Measurements from ENCODE around the gene AGAP3. TPM values are rescaled to one million over a fixed set of nuclear protein-coding genes. Genes with fewer than 3 reads are reported as not detected.
A peak's percentile ranks its signal among the peaks of the same experiment; 100 is the strongest.

The AGAP3 gene
- total RNA-seq, 1 experiment from 2014 or later, result 58.9 TPM

DNA sequence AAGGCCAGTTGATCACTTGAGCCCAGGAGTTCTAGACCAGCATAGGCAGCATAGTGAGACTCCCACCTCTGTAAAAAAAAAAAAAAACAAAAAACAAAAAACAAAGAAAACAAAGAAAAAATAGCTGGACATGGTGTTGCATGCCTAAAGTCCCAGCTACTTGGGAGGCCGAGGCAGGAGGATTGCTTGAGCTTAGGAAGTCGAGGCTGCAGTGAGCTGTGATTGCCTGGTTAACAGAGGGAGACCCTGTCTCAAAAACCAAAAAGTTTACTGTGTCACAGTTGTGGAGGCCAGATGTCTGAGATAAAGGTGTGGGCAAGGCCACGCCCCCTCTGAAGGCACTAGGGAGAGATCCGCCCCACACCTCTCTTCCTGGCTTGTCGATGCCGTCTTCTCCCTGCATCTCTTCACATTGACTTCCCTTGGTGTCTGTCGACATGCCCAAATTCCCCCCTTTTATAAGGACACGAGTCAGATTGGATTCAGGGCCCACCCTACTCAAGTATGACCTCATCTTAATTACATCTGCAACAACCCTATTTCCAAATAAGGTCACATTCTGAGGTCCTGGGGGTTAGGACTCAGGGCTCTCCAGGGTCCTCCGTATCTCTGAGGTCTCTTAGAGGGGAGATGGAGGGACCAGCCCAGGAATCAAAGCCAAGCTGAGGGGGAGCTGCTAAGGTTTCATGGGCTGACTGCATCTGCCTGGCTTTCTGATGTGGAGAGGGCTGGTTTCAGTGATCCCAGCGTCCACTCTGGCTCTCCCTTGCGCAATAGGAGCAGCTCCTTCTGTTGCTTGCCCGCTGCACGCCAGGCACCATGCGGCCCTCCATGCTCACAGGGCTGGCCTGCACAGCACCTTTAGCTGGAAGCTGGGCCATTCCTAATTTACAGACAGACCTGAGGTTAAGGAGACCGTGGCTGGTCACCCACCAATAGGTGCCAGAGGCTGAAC is 23.1 kb downstream of the AGAP3 start:
- DNase-seq (ENCODE audit: low spot score), result no peak

DNA sequence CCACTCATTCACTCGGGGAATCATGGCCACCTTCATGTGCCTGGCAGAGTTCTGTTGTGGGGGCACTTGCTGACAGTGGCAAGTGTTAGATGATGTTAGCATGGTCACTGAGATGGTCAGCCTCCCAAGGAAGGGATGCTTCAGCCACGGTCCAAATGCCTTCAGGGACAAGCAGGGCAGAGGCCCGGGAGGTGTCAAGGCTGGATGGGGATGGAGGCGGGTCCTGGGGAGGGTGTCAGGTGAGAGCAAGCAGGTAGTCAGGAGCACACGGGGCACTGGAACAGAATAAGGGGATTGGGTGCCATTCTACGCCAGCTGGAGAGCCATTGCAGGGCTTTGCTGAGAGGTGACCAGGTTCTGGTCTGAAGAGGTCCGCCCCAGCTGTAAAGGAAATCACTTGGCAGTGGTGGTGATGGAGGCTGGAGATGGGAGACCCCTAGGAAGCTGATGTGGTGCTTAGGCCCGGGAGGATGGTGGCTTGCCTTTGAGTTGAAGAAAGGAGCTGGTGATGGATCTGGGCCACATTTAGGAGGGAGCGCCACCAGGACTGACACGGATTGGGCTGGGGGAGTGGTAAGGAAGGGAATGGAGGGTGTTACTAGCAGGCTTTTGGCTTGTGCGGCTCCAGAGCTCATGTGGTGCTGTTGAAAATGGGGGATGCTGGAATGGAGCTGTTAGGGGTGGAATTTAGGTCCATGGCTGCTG is 24.1 kb downstream of the AGAP3 start:
- no peak for DNase-seq (ENCODE audit: low spot score)

DNA sequence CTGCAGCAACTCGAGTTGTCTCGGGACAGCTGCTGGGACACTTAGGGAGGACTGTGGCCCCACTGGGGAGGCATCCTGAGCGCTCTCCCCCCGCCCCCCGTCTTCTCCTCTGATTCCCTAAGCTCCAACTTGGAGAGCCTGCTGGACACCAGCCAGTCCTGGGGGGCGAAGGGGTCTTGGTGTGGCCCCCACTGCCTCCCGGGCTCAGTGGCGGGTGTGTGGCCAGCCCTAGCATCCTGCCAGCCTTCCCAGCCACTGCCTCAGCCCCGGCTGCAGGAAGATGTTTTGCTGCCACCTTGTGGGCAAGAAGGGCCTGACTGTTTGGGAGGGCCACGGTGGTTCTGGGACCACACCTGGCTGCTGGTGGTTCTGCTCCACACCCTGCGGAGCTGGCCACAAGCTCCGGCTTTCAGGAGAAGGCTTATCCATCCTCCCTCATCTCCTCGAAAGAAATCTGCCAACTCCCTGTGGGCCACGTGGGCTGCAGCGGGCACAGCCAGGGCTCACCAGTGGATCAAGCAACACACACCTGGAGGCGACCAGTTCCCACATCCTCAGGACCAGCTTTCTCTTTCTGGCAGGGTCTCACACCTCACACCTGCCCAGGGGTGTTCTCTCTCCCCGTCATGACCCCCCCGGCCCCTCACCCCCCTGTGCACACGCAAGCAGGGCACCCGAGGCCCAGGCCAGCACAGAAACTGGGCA is 24.8 kb downstream of the AGAP3 start:
- peak; percentile 61 for DNase-seq (ENCODE audit: low spot score)

DNA sequence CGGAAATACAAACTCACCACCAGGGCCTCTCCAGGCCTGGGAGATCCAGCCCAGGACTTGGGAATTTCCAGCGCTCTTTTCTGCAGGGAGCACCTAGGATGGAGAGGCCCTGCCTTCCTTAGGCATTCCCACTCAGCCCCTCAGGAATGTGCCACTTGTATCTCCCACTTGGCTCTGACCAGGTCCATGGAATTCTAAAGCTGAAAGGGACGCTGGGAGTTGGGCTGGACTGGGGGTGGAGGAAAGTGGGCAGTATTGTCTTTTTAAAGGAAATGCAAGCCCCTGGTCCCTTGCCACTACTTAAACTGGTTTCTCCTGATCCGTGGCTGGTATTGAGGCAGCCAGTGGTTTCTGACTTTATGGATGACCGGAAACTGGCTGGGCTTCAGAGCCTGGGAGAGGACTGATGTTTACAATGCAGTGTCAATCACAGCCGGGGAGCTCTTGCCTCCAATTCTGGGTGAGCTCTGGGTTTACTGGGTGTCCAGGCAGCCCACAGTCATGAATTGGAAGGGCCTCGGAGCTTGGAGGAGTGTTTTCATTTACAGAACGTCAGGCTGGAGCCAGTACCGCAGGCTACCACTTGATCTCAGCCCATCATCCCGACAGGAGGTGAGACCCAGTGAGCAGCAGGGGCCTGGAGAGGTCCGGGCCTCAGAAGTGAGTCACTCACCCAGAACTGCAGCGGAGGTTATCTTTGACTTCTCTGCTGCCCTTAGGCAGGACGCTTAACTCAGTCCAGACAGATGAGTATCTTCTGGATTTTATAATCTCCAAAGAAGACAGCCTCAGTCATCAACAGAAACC is 27.3 kb downstream of the AGAP3 start:
- DNase-seq (ENCODE audit: low spot score), result peak; percentile 92

DNA sequence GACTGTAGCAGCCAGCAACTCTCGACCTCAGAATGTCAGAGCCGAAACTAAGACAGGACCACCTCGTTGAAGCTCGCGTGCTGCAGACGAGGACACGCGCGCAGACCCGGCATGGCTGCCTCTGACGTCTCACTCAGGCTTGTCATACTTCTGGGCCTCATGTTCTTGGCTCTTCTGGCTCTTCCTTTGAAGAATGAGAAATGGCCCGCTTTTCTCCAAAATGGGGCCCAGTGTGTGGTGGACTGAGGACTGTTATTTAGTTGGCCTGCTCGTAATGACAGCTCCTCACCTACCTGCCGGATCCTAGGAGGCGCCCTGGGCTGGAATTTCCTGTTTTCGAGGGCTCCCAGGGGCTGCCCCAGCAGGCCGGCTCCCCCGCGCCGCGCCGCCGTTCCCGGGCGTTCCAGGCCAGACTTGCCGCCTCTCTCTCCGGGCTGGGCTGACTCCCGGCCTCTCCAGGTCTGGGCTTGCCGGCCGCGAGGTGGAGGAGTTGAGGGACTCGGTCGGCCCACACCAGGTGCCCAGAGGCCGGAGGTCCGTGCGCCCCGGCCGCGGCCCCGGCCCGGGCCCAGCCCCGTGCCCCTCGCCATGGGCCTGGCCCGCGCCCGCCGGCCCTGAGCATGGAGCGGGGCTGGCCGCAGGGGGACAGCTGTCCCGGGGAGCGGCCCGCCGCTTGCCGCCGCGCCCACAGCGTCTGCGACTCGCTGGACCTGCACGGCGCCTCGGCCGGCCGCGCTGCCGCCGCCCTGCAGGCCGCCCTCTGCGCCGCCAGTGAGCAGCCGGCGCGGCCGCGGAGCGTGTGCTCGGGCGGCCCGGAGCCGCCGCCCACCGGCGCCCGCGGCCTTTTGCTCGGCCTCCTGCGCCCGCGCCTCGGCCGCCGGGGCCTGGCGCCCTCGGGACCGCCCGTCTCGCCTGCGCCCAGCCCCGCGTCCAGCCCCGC is 28.1 kb downstream of the AGAP3 start:
- DNase-seq (ENCODE audit: low spot score), result no peak

DNA sequence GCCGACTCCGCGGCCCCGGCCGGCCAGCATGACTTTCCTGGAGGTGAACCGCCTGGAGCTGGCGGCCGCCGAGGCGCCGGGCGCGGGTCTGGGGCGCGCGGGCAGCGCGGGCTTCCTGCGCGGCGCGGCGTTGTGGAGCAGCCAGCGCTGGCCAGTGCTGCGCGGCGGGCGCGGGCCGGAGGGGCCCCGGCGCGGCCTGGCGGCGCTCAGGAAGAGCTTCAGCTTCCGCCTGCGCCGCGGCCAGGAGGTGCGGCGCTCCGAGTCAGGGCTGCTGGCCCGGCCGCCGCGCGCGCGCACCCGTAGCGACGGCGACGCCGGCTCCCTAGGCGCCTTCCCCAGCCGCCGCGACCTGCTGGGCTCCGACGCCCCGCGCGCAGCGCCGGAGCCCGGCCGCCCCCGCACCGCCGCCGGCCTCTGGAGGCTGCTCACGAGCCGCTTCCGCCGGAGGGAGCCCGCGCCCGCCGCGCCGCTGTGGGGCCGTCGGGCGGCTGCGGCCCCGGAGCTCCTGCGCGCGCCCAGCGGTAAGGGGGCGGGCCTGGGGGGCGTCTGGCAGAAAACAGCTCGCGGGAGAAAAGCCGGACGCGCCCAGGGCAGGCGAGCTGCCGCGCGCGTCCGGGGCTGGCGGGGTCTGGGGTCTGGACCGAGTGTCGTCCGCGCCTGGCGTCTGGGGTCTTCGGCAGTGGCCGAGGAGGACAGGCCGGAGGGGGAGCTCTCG is 29.0 kb downstream of the AGAP3 start:
- DNase-seq (ENCODE audit: low spot score), result no peak

DNA sequence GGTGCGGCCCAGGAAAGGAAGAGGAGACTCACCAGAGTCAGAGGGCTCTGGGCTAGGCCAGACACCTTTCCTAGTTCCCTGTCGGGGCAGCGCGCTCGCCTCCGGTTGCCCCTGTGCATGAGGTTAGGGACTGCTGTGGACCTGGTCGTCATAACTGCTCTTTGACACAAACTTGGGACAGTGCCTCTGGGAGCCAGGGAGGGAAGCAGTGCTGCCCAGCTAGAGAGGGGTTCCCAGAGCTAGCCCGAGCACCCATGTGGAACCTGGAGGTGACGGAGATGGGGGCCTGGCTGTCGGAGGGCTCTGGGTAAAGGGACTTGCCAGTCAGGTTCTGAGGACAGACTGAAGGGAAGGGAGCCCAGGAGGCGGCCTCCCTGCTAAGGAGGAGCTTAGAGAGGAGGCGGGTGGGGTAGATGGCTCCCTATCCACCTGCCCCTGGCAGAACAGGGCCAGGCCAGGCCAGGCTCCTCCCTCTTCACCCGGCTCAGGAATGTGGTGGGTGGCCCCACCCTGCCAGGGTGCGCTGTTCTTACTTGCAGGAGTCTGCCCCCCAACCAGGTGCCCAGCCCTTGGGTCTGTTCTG is 29.7 kb downstream of the AGAP3 start:
- DNase-seq (ENCODE audit: low spot score), result peak; percentile 65

DNA sequence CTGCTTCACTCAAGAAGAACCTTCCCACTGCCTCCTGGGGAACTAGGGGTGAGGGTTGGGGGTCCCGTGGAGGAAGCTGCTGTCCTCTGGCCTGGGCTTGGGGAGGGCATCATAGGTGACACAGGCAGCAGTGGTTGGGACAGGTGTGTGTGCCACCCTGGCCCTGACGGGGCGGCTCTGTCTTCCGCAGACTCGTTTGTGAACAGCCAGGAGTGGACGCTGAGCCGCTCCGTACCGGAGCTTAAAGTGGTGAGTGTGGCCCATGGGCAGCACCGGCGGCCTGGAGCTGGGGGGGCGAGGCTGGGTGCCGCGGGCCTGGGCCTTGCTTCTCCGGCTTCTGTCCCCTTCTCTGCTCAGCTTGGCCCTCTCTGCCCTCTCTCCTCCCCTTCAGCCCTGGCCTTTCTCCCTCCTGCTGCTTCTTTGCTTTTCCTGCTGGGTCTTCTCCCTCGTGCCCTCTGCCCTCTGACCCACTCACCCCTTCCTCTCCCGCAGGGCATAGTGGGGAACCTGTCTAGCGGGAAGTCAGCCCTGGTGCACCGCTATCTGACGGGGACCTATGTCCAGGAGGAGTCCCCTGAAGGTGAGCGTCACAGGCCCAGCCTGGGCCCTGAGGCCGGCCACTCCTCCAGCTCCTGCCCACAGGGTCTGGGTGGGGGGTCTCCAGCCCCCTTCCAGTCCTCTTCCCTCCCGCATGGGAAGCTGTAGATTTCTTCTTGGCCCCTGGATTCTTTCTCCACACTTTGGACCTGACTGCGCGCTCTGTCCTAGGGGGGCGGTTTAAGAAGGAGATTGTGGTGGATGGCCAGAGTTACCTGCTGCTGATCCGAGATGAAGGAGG is 30.5 kb downstream of the AGAP3 start:
- no peak for DNase-seq (ENCODE audit: low spot score)

DNA sequence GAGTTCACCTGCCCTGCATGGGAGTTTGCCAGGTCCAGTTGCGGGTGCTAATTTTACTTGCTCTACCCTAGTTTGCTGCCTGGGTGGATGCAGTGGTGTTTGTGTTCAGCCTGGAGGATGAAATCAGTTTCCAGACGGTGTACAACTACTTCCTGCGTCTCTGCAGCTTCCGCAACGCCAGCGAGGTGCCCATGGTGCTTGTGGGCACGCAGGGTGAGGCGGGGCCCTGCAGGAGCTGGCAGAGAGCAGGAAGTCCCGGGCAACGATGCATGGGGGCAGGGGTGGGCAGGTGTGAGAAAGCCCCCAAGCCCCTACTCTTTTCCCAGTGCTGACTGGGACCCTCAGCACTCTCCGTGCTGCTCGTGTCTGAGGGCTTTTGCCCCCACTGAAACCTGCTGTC is 31.3 kb downstream of the AGAP3 start:
- DNase-seq (ENCODE audit: low spot score), result no peak

DNA sequence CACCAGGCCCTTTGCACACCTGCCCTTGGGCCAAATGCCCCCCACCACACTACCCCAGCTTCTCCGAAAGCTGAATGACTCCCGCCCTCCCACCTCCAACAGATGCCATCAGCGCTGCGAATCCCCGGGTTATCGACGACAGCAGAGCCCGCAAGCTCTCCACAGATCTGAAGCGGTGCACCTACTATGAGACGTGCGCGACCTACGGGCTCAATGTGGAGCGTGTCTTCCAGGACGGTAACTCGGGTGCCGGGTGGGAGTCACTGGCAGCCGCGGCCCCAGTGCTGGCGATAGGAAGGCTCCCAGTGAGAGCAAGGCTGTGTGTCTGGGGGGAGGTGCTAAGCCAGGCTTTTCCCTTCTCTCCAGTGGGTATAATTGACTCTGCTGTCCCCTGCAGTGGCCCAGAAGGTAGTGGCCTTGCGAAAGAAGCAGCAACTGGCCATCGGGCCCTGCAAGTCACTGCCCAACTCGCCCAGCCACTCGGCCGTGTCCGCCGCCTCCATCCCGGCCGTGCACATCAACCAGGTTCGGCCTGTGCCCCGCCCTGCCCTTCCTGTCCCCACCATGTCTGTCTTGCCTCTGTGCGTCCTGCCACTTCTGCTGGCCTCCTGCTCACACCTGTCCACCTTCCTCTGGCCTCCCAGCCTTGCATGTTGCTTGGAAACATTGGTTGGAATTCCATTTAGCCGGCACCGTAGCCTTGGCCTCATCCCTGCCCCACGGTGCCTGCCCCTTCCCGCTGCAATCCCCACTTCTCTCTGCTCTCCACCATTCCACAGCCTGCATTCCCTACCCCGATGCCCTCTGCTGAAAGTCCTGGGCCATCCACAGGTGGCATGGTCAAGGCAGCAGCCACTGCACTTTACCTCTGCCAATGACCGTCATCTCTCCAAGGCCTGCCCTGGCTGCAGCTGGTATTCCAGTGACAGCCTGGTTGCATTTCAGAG is 32.1 kb downstream of the AGAP3 start:
- DNase-seq (ENCODE audit: low spot score), result no peak

DNA sequence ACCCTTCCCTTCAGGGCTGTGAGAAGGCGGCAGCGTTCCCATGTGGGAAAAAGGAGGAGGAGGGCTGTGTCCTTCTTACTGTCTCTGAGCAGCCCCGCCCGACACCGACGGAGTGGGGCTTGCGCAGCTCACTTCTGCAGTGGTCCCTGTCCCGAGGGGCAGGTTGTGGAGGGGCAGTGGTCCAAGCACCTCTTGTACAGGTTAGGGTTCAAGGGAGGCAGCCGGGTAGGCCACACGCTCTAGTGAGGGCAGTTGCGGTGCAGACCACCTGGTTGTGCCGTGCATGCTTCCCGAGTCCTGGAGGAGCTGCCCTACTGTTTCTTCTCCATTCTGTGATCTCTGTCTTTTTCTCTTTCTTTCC is 32.8 kb downstream of the AGAP3 start:
- DNase-seq (ENCODE audit: low spot score), result no peak

DNA sequence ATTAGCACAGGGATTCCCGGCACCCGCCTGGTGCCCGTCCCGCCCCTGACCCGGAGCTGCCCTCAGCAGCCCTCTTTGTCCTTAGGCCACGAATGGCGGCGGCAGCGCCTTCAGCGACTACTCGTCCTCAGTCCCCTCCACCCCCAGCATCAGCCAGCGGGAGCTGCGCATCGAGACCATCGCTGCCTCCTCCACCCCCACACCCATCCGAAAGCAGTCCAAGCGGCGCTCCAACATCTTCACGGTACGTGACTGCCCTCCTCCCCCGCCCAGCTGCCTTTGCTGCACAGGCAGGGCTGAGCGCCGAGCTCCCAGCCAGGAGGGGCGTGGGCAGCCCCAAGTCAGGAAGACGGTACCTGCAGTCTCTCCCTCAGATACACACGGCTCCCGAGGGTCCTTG is 33.6 kb downstream of the AGAP3 start:
- no peak for DNase-seq (ENCODE audit: low spot score)

DNA sequence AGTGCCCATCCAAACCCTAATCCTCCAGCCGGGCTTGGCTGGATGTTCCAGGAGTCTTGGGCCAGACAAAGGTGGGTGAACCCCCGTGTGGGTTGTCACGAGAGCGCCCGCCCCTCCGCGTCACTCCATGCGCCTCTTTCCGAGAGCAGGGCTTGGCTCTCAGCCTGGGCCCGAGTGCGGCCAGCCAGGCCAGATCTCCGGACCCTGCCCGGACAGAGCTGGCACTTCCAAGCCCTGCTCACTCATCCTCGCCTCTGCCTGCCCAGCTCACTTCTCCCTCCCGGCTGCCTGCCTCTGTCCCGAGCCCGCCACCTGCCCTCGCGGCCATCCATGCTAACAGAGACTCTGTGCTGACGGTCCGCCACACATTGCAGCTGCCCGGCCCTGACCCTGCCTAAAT is 34.6 kb downstream of the AGAP3 start:
- DNase-seq (ENCODE audit: low spot score), result no peak

DNA sequence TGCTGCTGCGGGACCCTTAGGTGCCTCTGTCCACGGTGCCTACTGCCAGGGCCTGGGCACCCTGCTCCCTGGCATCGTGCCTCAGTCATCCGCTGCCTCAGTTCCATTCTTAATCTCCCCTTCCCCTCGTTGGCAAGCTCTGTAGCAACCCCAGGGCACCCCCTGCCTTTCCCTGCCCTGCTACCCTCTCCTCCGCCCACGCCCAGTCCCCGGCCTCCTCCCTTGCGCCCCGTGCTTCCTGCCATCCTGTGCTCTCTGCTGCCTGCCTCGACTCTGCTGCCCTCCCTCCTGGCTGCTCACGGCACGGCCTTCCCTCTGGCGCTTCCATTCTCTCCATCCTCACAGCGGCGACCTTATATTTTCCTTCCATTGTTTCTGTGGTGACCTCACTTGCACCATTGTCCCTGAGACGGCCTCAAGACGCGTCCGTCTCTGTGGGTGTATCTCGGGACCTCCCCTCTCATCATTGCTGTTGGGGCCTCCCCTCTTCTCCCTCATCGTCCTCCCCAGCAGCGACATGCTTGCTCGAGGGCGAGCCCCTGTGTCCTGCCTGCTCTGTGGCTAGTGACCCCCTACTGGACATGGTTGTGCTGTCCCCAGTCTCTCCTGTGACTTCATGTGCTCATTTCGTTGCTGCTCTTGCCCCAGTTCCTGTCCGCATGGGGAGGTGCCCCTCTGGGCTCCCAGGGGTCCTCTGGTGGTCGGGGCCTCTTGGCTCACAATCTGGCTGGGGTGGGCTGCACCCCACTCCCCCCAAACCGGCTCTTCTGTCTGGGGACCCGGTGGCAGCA is 35.3 kb downstream of the AGAP3 start:
- no peak for DNase-seq (ENCODE audit: low spot score)

DNA sequence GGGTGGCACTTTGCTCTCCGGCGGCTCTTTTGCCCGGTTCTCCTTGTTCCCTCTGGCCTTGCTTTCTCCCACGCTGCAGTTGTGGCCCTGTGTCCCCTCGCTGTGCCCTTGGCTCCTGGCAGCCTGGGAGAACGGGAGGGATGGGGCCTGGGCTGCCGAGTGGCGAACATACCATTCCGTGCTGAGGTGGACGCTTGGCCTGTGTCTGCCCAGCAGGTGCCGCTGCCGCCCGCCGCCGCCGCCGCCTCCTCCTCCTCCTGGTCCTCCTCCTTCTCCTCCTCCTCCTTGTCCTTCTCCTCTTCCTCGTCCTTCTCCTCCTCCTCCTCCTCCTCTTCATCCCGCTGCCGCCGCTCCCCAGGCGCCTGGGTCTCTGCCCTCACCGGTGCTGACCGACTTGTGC is 36.0 kb downstream of the AGAP3 start:
- no peak for DNase-seq (ENCODE audit: low spot score)

DNA sequence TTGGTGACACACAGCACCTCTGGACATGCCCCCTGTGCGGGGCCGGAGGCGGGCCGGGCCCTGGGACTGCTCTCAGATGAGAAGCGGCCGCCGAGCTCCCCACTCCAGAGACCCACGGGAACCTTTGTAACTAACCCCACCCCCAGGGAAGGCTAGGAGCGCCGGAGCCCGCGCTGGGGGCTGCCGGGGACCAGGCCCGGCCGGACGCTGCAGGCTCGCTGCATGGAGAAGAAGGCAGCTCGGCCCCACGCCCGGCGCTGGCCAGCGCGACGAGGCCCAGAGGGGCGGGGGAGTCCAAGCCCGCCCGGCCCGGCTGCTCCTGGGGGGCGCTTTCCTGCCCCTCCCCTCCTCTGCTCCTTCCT is 36.5 kb downstream of the AGAP3 start:
- DNase-seq (ENCODE audit: low spot score), result no peak

All from A172 (cell line).